Adipose tissue (tissue), 3 donors: Measurements from ENCODE around the gene CHEK1. TPM values are rescaled to one million over a fixed set of nuclear protein-coding genes. Genes with fewer than 3 reads are reported as not detected.

Experiments
- H3K27ac ChIP-seq: one replicate; pipeline ENCODE4 v1.5.1; 2013; ENCODE audit warnings: low read depth, low read length
- WGBS, 3 donors: extraction: QIAGEN DNeasy Blood & Tissue Kit; methylation state at CpG; one replicate each; pipeline ENCODE4 v1.1.7; 2013; 5-methylcytosine and 5-hydroxymethylcytosine counted together
- polyA plus RNA-seq, 3 donors: library from polyadenylated mRNA; stranded (reverse); fragments of 200-250 nt; gene quantifications; one replicate each; pipeline ENCODE4 v1.2.3, GENCODE V29; 2013
- donor health status: healthy with polysubstance abuse.
- donor health status: Bipolar disorder and iron deficiency.
- donor health status: healthy.

The CHEK1 gene
- polyA plus RNA-seq, 3 donors = 0.91 to 2.5 (median 1.1) TPM

DNA sequence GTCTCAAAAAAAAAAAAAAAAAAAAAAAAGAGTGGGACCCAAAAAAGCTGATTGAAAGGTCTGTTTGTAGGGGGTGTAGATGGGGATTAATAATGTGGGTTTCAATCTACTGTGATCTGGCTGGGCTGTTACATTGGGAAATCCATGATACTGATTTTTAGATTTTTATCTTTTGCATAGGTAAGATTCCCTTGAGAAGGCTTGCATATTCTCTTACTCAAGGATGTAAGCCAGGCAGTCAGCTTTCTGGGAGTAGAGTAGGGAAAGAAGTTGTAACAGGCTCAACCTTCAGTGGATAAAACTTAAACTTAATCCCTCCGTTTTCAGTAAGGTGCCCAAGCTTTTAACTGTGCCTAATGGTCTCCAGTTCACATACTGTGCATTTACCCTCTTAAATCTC lies 1.9 kb upstream of the CHEK1 start:
- 79 to 90% (median 85%) methylated on average over 1 of the region's 1 CpG for WGBS, 3 donors
- H3K27ac ChIP-seq = no peak overlapping the region

DNA sequence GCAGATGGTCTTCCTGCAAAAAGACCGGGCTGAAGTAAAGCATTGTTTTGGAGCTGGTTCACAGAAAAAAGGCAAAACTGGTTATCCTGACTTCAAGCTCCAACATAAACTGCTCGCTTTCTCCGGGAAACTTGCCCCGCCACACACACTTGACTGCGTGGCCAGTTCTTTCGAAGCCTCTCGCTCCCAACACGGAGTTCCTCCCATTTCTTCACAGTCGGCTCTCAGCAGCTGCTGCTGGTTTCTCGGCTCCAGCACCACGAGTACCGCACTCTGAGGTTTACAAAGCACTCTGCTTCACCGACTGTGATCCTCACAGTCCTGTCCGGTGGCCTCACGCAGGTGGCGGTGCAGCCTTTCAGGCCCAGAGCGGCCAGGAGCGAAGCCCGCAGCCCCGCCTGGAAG lies 264 bp downstream of the CHEK1 start:
- 1% methylated on average over 20 of the region's 20 CpGs for WGBS, 3 donors
- peak overlapping the region; percentile 1 for H3K27ac ChIP-seq

- 0% methylated on average over 51 of the region's 51 CpGs for WGBS, 3 donors
- H3K27ac ChIP-seq = peak overlapping the region; percentile 4
These were observed 796 bp downstream of the CHEK1 start for GRCh38 chr11:125625630-125626287.

DNA sequence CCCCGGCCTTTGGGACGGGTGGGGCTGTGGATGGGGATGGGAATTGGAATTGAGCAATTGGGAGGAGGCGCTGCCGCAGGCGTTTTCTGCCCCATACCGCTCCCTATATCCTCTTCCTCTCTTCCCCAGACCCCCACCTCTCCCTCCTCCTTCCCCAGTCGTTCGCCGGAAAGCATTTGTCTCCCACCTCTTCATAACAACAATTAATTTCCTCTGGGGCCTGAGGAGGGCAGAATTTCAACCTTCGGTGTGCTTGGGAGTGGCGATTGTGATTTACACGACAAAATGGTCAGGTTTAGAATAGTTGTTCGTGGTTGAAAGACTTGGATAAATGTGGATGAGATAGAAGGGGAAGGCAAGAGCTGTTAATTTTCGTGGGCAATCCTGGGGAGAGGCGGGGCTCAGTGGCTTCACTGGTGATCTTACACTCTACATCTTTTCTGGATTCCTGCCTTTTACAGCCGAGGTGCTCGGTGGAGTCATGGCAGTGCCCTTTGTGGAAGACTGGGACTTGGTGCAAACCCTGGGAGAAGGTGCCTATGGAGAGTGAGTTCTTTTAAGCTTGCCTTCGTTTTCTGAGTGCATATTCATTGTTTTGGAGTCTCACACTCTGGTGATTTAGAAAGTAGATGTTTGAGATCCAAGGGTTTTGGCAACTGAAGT lies 1.5 kb downstream of the CHEK1 start:
- WGBS, 3 donors = 0 to 2% (median 0%) methylated on average over 18 of the region's 18 CpGs
- no peak overlapping the region for H3K27ac ChIP-seq

- 63 to 79% (median 76%) methylated on average over 7 of the region's 7 CpGs for WGBS, 3 donors
- H3K27ac ChIP-seq = no peak overlapping the region
These were observed 2.4 kb downstream of the CHEK1 start for GRCh38 chr11:125627236-125627910.

DNA sequence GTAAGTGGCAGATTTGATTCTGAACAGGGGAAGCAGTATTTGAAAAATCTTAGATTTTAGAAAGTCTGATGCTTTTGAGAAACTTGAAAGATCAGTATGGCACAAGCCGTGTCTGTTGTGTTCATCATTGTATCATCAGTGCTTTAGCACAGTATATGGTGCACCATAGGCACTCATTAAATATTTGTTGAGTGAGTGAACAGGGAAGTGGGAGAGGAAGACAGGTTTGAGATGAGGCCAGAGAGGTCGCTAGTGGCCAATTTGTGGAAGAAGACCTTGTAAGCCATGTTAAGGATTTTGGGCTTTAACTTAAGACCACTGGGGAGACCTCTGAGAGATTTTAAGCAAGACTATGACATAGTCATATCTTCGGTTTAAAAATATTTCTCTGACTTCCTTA lies 12.9 kb downstream of the CHEK1 start:
- H3K27ac ChIP-seq = no peak overlapping the region
- 78 to 85% (median 80%) methylated on average over 3 of the region's 3 CpGs for WGBS, 3 donors

DNA sequence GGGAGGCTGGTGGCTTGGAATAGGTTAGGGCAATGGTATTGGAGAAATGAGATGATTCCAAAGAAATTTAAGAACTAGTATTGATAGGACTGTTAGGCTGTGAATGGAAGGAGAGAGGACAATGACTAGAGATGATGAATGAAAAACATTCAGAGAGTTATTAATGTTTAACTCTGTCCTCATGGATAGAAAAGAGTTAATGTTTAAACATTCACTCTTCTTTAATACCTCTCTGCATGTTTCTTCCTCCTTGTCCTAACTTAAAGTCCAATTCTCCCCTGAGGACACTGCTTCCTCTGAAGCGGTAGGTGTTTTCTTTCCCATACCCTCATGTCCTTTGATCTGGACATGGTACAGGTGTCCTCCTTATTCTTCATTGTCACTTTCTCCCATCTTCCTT lies 13.4 kb downstream of the CHEK1 start:
- WGBS, 3 donors = 76 to 93% (median 91%) methylated on average over 1 of the region's 1 CpG
- H3K27ac ChIP-seq = no peak overlapping the region

- 88 to 99% (median 92%) methylated on average over 3 of the region's 3 CpGs for WGBS, 3 donors
- H3K27ac ChIP-seq = no peak overlapping the region
These were observed 20.9 kb downstream of the CHEK1 start for GRCh38 chr11:125645871-125646270.

GRCh38 chr11:125649465-125650166 lies 24.7 kb downstream of the CHEK1 start:
- H3K27ac ChIP-seq = no peak overlapping the region
- 88 to 92% (median 91%) methylated on average over 6 of the region's 6 CpGs for WGBS, 3 donors

DNA sequence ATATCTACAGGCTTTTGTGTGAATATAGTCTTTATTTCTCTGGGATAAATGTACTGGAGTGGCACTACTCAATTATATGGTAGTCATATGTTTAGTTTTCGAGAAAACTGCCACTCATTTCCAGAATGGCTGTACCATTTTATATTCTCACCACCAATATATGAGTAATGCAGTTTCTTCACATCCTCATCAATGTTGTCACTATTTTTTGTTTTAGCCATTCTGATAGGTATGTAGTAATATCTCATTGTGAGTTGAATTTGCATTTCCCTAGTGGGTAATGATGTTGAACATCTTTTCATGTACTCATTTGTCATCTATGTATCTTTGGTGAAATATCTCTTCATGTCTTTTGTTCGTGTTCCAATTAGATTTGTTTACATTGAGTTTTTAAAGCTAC lies 37.7 kb downstream of the CHEK1 start:
- WGBS, 3 donors = 88 to 94% (median 94%) methylated on average over 2 of the region's 2 CpGs
- no peak overlapping the region for H3K27ac ChIP-seq

GRCh38 chr11:125663910-125664309 lies 38.9 kb downstream of the CHEK1 start:
- 96 to 98% (median 96%) methylated on average over 1 to 3 of the region's 3 CpGs for WGBS, 3 donors

GRCh38 chr11:125667151-125667550 lies 42.2 kb downstream of the CHEK1 start:
- WGBS, 3 donors = 96 to 100% (median 97%) methylated on average over 2 of the region's 2 CpGs
- H3K27ac ChIP-seq = no peak overlapping the region

More at GRCh38 chr11:125663910-125664309, 38.9 kb downstream of the CHEK1 start:
- H3K27ac ChIP-seq = no peak overlapping the region

DNA sequence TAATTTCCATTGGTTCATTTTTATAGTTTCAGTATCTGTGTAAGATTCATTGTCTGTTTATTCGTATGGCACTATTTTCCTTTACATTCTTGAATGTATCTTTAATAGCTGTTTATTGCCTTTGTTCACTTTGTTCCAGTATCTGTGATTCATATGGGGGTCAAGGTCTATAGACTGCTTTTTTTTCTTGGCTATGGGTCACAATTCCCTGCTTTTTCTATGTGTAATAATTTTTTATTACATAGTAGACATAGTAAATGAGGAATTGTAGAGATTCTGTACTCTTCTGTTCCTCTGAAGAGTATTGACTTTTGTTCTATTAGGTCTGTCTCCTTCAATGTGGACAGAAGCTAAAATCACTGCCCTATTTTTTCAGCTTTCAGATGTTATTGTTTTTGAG lies 45.2 kb downstream of the CHEK1 start:
- no peak overlapping the region for H3K27ac ChIP-seq
- WGBS, 3 donors = 87 to 97% (median 89%) methylated on average over 1 of the region's 1 CpG

- 76 to 88% (median 79%) methylated on average over 2 of the region's 2 CpGs for WGBS, 3 donors
- no peak overlapping the region for H3K27ac ChIP-seq
These were observed 46.6 kb downstream of the CHEK1 start for GRCh38 chr11:125671561-125671960.

DNA sequence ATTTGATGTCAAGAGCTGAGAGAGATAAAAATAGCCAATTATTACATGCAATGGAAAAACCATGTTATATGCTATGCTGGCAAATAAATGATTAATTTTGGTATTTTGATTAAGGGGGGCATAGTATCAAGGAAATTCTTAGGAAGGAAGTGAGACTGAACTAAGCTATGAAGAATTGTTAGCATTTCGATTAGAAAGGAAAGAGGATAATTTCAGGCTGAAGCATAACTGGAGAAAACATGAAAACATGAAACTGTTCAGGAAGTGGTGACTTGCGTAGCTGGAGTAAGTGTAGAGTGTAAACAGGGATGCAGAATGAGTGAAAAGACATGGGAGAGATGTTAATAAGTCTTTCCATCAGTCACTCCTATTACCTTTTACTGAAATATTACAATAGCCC lies 49.2 kb downstream of the CHEK1 start:
- WGBS, 3 donors = 69 to 79% (median 71%) methylated on average over 2 of the region's 2 CpGs
- no peak overlapping the region for H3K27ac ChIP-seq

- 91 to 94% (median 93%) methylated on average over 2 of the region's 2 CpGs for WGBS, 3 donors
- no peak overlapping the region for H3K27ac ChIP-seq
These were observed 50.2 kb downstream of the CHEK1 start for GRCh38 chr11:125675196-125675595.

DNA sequence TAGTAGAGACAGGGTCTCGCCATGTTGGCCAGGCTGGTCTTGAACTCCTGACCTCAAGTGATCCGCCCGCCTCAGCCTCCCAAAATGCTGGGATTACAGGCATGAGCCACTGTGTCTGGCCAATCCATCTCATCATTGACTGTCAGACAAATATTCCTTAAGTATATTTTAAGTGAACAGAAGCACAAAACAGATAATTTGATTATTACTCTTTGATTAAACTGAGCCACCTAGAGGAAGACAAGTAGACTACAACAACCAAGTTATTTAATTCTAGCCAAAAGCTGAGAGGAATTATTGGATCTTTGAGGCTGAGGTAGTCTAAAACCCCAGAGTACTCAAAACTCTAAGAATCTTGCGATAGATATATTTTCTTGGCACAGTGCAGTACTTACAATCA lies 54.4 kb downstream of the CHEK1 start:
- 96 to 98% (median 97%) methylated on average over 2 to 4 of the region's 4 CpGs for WGBS, 3 donors
- H3K27ac ChIP-seq = no peak overlapping the region

DNA sequence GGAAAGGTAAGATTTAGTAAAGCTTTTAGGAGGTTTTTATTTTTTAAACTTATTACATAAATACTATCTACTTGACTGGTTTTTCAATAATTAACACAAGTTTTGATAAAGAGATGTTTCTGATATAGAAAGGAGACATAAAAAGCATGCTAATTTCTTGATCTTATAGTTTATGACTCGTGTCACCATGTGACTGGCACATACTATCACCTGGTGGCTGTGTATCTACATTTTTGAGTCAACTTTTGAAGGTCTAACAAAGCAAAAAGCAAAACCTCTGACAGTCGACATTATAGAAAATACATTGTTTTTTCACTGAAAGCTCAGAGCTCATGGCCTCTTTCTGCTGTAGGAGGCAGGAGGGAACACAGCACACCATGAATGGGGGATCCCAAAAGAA lies 54.9 kb downstream of the CHEK1 start:
- H3K27ac ChIP-seq = no peak overlapping the region
- 83 to 92% (median 91%) methylated on average over 2 of the region's 2 CpGs for WGBS, 3 donors

DNA sequence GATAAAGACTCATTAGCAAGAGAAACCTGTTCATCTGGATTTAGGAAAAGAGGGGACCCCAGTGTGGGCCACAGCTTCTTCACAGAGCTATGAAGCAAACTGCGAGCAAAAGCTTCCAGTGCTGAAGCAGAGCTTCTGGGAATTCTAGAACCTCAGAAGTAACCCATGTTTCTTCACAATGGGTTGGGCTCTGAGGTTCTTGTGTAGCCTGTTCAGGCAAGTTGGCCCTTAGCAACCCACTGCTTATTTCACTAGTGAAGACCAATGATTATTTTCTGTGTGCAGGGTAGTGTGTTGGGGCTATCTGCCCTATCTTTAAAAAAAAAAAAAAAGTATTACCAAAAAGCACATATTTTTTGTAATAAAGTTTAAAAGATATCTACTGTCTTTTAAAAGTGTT lies 55.8 kb downstream of the CHEK1 start, which contains the start of gene ACRV1:
Gene ACRV1 (minus strand): TSS at position 101 of the 400 bp plus-strand sequence. CDS start 67 bp downstream, at position 34.
- WGBS, 3 donors = 94 to 96% (median 95%) methylated on average over 1 of the region's 1 CpG
- H3K27ac ChIP-seq = no peak within 1 kb of the TSS
